HG03342 (cell line): ENCODE results near the gene CORO2B.
"Not testable (repeated sequence)": the region's sequence is repeated elsewhere in the genome, so short reads cannot be mapped to it uniquely, and the experiment has no call there.

ENCODE experiments used
- ATAC-seq: cut with Tn5 transposase; IDR thresholded peaks from one replicate; pipeline ENCODE4 v1.9.1; 2021; ENCODE audit warnings: mild to moderate bottlenecking, moderate library complexity; ENCODE audit not compliant: unreplicated experiment

Gene CORO2B

DNA sequence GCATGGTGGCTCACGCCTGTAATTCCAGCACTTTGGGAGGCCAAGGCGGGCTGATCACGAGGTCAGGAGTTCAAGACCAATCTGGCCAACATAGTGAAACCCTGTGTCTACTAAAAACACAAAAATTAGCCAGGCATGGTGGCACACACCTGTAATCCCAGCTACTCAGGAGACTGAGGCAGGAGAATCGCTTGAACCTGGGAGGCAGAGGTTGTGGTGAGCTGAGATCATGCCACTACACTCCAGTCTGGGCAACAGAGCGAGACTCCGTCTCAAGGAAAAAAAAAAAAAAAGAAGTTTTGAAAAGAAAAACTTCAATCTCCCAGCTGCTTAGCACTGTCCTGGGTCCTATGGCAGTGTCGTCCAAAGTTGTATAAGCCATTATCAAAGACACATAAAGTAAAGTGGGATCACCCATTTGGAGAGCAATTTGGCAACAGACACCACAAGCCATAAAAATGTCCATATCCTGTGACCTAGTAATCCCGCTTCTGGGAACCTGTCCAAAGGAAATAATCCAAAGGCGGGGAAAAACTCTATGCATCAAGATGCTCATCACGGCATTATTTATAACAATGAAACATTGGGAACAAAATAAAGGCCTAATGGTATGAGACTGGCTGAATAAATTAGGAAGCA lies 26.2 kb downstream of the CORO2B start:
- ATAC-seq = not testable (repeated sequence)

DNA sequence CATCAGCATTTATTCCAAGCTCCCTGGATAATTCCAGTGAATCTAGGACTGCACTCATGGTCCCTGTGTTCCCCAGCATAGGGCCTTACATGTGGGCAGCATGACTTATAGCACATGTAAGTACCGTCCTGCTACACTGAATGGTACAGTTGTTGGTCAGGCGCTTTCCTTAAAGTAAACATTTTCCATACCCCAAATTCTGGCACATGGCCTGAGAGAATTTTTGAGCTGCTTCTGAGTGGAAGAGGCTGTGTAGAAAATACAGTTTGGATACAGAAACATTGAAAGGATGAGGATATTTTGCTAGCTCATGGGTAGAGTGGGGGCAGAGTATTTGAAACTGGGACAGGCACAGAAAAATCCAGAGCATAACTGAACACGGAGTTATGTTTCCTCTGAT lies 27.6 kb downstream of the CORO2B start:
- no peak for ATAC-seq

- no peak for ATAC-seq
These were observed 29.5 kb downstream of the CORO2B start for GRCh38 chr15:68608206-68608843.

- ATAC-seq = no peak
These were observed 30.0 kb downstream of the CORO2B start for GRCh38 chr15:68608844-68609232.

DNA sequence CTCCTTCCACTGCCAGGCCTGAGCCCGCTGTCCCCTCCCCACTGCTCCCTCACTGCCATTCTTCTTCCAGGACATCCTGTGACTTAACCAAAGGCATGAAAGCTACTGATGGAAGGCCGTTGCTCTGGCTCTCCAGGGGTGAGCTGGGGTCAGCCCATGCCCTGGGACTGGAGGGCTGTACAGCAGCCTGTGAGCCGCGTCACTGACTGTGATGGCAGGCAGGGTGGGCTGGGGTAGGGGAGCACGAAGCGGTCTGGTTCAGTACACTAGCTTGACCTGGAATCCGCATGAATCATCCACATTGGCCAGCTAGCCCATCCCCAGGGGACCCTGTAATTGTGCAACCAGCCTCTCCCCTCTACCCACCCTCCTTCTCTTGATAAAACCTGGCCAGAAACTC lies 30.8 kb downstream of the CORO2B start:
- ATAC-seq = no peak

- no peak for ATAC-seq
These were observed 32.0 kb downstream of the CORO2B start for GRCh38 chr15:68610825-68611224.

DNA sequence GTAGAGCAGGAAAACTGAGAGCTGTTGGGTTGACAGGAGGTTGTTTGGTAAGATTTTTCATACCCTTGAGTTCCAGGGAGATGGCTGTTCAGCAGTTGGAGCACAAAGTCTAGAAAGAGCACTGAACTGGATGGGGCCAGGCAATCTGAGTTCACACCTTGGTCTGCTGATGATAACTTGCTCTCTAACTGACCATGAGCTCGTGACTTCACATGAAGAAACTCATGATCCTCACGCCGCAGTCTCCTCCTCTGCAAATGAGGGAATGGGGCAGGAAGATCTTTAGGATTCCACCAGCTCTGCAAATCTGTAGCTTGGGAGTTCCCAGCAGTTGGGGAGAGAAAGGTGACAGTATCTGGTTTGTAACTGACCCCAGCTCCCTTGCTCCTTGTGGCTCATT lies 33.7 kb downstream of the CORO2B start:
- ATAC-seq = no peak

DNA sequence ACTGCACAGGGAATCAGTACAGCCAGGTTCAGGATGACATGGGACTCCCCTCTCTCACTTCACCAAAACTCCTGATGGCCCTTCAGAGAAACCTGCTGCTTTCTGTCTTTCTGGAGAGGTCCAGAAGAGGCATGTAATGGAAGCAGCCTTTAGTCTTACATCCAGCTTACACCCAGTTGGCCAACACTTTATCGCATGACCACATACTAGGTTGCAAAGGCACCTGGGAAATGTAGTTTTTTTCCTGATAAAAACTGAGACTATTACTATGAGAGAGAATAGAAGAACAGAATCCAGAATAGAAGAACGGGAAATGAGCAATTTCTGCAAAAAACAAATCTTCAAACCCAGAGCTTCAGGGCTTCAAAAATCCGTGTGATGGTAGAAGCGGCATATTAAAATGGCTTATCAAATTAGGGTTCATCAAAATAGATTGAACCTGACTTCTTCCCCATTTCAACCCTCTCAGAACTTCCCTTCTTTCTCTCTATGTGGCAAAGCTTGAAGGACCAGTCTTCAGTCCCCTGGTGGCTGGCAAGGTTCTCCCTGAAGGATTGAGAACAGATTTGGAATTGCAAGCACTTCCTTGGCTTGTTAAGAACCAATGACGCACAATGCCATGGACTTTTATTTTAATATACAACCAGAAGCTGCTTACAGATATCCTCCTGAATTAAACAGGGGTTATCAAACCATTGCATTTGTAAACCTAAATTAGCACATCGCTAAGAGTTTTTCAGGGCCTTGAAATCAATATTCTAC lies 34.4 kb downstream of the CORO2B start:
- ATAC-seq = no peak

GRCh38 chr15:68614286-68615035 lies 35.7 kb downstream of the CORO2B start:
- ATAC-seq = no peak

GRCh38 chr15:68615301-68615700 lies 36.5 kb downstream of the CORO2B start:
- no peak for ATAC-seq

DNA sequence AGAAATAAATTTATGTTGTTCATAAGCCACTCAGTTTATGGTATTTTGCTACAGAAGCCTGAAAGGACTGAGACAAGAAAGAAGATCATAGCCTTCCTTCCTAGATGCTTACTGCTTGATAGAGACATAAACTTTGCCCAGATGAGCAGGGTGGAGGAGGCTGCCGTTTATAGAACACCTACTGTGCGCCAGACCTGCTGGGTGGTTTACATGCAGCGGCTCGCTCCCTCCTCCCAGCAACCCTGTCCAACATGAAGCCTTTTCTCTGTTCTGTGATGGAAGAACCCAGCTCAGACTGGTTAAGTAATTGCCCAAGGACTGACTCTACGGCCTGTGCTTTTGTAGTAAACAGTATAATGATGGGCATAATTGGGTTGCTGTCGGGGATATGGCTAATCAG lies 37.0 kb downstream of the CORO2B start:
- no peak for ATAC-seq

DNA sequence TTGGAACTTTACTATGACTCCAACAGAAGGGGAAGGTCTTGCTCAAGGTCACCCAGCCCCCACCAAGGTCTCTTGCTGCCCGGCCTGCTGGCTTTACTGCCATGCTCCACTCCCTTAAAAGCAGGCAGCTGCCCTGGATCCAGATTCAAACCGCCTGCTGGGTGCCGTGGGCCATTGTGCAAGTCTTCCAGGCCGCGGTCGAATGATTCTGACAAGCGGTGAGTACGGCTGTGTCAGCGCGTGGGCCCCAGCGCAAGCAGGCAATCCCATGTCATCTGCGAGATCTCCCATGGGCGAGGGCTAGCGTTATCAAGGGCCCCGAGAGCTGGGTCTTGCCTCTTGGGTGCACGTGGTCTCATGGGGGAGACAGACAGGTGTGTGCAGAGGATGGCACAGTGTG lies 37.6 kb downstream of the CORO2B start:
- ATAC-seq = no peak

GRCh38 chr15:68617001-68617400 lies 38.2 kb downstream of the CORO2B start:
- no peak for ATAC-seq

GRCh38 chr15:68617777-68618176 lies 39.0 kb downstream of the CORO2B start:
- no peak for ATAC-seq

DNA sequence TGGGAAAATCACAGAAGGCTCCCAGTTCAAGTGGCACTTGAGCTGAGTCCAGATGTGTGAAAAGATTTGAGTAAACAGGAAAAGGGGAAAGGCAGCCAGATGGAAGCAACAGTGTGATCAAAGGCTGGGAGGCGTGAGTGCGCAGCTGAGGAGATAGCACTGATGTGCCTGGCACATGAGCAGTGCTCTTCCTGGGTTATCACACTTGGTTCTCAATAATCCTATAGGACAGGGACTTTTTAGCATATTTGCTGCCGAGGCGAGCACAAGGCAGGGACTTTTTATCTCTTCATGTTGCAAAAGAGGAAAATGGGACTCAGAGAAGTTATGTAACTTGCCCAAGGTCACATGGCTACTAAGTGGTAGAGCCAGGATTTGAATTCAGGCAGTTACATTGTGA lies 39.6 kb downstream of the CORO2B start:
- ATAC-seq = no peak

DNA sequence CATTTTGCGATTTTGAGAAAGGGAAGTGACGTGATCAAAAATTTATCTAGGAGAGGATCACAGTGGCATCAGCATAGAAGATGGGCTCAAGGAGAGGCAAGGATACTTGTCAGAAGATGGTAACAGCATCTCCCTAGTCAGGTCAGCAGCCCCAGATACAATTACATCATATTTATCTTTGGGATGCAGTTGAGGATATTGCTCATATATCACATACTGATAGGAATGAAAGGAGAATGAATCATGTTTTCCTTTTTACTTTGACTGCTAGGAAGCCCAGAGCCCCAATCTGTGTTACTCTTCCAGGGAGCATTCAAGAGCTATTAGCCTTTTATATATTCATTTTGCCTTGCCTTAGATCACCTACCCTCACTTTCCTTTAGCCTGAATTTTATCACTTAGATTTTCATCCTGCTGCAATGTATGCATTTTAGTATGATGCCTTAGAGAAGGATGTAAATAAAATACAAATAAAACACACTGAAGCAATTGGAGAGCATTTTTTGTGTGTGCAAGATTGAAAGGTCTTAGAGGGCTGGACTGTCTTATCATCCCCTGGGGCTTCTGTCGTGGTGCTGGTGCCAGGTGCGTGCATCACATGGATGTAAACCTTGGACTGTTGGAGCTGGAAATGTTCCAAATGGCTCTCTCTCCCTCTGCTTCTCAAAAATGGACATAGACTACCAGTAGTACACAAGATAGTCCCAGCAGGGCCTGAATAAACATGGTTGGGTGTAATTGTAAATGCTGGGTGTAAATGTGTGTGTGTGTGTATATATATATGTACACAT lies 40.3 kb downstream of the CORO2B start:
- no peak for ATAC-seq

DNA sequence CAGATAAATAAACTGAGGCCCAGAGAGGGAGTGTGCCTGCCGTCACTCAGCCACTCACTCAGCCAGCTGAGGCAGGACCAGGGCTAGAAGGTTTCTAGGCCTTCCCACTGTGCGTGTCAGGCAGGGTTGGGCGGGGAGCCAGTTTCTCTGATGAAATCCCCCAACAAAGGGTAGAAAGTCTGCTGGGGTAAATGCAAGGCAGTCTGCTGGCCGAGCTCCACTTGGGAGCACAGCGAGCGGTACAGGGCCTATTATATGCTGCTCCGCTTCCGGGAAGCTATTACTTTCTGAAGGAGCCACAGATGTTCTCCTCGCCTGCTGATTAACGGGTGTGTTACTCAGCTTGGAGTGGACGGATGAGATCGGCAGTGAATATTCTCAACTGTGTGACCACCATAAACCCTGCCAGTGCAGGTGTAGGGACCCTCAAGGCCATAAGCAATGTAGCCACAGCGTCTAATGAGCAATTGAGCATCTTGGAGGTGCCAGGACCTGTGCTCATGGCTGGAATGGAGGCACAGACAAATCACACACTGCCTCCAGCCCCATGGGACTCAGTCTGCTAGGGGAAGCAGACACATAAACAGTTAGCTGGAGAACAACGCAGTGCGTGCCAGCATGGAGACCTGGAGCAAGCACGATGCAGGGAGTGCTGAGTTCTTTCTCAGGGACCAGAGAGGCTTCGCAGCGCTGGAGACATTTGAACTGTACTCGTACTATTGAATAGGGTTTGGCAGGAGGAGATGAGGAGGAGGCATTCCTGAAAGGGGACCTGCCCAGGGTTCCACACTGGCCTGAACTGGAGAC lies 42.1 kb downstream of the CORO2B start:
- no peak for ATAC-seq

DNA sequence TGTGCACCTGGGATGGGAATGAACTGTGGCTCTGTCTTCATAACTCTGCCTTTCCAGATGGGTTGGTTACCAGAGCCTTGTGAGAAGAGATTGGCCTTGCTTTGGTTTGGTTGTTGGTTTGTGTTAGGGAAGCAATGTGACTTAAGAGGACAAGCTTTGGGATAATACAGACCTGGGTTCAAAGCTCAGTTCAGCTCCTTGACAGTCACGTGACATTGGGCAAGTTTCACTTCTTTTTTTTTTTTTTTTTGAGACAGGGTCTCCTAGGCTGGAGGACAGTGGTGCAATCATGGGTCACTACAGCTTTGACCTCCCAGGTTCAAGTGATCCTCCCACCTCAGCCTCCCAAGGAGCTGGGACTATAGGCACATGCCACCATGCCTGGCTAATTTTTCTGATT lies 42.7 kb downstream of the CORO2B start:
- ATAC-seq = no peak

- no peak for ATAC-seq
These were observed 44.6 kb downstream of the CORO2B start for GRCh38 chr15:68623301-68623892.

DNA sequence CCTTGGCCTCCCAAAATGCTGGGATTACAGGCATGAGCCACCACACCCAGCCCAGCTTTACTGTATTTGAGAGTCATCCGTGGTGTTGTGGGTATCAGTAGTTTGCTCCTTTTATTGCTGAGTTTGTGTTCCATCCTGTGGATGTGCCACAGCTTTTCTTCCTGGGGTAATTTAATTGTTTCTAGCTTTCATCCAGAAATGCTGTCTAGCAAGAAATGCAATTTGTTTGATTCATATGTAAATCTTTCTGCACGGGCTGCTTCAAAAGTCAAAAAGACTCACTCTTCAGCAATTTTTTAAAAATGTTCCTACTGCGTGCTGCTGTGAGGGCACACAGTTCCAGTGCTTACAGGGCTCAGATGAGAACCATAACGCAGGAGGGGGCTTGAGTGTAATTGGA lies 47.1 kb downstream of the CORO2B start:
- no peak for ATAC-seq
